Measurements from ENCODE around the gene ENG.
"Not testable (repeated sequence)": the region's sequence is repeated elsewhere in the genome, so short reads cannot be mapped to it uniquely, and the experiment has no call there.

The ENG gene

DNA sequence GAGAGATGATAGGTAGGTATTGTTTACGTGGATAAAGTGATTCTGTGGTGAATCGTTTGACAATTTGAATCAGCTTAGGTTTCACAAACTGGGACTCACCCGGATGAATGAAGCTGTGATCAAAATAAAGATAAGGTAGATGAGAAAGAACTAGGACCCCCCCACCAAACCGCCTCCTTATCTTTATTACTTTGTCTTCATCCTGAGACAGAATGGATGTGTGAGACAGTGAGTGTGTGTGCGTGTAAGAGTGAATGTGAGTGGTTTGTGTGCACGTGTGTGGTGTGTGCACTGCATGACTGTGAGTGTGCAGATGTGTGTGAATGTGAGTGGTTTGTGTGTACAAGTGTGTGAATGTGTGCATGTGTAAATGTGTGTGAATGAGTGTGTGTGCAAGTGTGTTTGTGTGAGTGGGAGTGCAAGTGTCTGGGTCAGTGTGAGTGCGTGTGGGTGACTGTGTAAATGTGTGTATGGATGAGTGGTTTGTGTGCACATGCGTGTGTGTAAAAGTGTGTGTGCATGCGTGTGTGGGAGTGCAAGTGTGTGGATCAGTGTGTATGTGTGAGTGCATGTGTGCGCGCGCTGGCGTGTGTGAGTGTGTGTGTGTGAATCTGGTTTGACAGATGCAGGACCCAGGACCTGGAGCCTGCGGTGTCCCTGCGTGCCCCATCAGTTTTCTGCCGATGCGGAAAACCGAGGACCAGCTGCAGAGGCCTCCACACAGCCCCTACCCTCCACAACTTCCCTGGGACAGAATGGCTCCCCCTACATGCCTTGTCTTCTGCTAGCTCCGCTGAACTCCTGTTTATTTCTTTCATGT is 11.4 kb upstream of the ENG start:
- no peak for DNase-seq (ENCODE audit: low read depth in 2 of 2)

- DNase-seq (ENCODE audit: low read depth in 2 of 2): no peak
Measured at GRCh38 chr9:127863191-127863621, 8.7 kb upstream of the ENG start.

DNA sequence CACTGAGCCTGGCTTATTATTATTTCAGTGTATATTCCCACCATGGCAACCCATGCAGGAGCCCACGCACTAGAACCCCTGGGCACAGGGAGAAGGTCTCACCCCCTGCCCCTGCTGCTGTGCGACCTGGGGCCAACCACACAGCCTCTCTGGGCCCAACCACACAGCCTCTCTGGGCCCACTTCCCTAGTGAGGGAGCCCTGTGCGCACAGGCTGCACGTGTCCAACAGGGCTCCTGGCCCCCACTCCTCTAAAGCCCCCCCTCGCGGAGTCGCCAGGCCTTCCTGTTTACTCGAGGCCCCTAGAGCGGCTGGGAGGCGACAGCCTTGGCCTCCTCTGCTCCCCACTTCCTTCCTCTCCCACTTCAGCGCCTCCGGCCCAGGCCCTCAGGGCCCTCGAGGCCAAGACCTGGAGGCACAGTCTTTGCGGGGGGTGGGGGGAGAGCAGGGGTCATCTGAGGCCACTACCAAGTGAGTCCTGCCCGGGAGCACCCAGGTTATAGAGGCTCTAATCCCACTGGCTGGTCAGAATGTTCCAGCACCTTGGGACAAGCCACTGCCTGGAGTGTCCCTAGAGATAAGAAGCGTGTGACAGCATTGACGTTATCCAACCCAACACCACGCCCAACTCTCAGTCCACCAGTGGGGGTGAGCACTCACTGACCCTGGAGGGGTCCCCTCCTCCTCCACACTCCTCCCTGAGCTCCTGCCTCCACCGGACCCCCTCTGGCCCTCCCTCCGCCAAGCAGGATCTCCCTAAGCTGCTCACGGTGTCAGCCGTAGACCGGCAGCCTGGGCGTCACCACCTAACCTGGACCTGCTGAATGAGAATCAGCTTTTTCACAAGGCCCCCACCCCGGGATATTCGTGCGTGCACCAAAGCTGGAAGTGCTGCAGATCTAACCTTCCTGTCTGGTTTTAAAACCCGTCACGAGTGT is 7.9 kb upstream of the ENG start:
- no peak for DNase-seq (ENCODE audit: low read depth in 2 of 2)

GRCh38 chr9:127860779-127861178 is 6.3 kb upstream of the ENG start:
- DNase-seq (ENCODE audit: low read depth in 2 of 2): no peak

GRCh38 chr9:127860260-127860659 is 5.8 kb upstream of the ENG start:
- DNase-seq (ENCODE audit: low read depth in 2 of 2): no peak

DNA sequence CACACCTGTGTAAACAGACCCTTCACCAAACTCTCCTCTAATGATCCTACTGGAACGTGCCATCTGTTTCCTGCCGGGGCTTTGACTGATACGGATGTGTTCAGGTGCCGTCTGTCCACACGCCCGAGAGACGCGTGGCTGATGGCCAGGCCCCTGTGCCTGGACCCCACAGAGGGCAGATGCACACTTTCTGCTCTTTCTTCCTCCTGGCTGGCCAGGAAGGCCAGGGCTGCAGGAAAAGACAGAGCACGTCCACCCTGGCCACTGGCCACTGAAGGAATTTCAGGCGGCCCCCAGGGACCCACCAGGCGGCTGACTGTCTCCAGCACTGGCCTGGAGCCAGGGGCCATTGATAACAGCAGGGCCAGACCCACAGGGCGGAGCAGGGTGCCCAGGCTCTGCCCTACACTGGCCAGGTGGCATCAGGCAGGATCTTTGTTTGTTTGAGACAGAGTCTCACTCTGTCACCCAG is 3.6 kb upstream of the ENG start:
- DNase-seq (ENCODE audit: low read depth in 2 of 2): no peak

DNA sequence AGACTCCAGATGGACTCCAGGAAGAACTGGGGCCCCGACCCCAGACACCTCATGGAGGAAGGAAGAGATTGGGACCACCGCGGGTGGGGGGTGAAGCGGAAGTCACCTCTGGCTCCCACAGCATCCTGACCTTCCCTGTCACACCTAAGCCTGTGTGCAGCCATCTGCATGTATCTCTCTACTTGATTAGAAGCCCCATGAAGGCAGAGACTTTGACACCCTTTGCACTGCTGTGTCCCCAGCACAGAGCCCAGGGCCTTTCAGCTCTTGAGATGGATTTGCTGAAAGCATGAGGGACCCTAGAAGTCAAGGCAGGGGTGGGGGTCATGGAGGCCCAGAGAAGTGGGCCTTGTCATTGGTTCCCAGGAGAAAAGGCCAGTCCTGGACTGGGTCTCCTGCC is 2.8 kb upstream of the ENG start:
- DNase-seq (ENCODE audit: low read depth in 2 of 2): no peak

DNA sequence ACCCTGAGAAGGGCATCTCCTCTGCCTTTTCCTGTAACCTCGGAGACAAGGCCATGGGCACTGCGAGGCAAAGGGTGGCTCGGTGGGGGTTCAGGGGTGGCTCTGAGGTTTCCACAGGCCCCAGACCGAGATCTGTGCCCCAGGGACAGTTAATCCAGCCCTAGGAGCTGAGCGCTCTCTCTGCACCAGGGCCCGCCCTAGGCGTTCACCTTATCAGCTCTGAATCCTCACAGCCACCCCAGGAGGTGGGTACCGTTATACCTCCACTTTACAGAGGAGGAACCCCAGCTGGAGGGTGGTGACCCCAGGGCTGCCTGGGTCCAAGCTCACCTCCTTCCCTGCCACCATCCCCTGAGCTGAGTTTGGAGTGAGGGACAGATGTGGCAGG is 2.3 kb upstream of the ENG start:
- DNase-seq (ENCODE audit: low read depth in 2 of 2): no peak

DNA sequence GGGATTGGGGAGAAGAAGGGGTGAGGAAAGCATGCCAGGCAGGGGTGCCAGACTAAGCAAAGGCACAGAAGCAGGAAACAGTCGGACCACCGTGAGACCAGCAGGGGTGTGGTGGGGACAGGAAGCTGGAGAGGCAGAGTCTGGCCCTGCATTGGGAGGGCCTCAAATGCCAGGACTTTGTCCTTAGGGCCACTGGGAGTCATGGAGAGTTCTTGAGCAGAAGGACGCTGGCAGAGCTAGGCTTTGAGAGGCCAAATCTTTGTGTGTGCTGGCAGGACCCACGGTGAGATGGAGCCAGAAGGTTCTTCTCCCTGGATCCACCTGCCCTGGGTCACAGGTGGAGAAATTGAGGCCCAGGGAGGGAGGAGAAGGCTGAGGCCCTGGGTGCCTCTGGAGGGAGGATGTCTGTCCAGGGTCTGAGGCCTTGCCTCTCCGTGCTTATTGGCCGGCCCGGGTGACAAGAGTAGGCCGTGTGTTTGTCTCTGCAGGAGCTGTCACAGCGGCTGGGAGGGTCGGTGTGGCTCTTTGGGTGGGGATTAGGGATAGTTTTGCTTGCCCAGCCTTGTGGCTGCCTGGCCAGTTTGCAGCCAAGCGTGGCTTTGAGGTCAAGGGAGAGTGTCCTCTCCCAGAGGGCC is 1.8 kb upstream of the ENG start:
- no peak for DNase-seq (ENCODE audit: low read depth in 2 of 2)

GRCh38 chr9:127855522-127855921 is 1.1 kb upstream of the ENG start:
- DNase-seq (ENCODE audit: low read depth in 2 of 2): no peak

DNA sequence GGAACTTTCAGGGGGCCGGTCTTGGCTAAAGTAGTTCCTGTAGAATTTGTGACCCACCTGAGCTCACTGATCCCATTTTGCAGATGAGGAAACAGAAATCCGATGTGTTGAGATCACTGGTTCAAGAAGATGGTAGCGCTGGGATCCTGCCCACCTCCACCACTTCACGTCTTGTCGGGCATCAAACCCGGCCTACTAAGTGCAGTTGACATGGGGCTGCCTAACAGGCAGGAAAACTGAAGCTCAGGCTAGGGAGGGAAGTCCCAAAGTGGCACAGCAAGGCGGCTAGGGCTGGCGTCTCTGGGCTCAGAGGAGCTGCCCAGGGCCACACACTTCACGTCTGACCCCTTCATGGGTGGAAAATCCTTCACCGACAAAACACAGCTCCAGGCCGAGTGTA is 502 bp upstream of the ENG start:
- no peak for DNase-seq (ENCODE audit: low read depth in 2 of 2)

- DNase-seq (ENCODE audit: low read depth in 2 of 2): no peak
Measured at GRCh38 chr9:127853312-127854183, 910 bp downstream of the ENG start.

DNA sequence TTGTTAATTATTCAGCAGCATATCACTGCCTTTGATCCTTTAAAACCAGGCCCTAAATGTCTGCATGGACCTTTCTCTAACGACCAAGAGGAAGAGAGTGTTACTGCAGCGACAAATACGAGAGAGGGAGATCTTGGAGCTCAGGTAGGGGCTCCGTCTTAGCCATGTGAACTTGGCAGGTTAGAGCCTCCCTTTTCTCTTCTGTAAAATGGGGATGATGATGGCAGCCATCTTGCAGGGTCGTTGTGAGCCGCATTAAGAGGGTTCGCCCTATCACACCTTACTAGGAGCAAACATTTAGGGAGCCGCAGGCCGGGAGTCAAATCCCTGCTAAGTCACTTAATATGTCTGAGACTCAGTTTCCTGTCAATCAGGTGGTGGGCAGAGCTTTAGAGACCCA is 1.6 kb downstream of the ENG start:
- DNase-seq (ENCODE audit: low read depth in 2 of 2): no peak

- DNase-seq (ENCODE audit: low read depth in 2 of 2): no peak
Measured at GRCh38 chr9:127850286-127850830, 4.1 kb downstream of the ENG start.

- DNase-seq (ENCODE audit: low read depth in 2 of 2): no peak
Measured at GRCh38 chr9:127848756-127849504, 5.5 kb downstream of the ENG start.

DNA sequence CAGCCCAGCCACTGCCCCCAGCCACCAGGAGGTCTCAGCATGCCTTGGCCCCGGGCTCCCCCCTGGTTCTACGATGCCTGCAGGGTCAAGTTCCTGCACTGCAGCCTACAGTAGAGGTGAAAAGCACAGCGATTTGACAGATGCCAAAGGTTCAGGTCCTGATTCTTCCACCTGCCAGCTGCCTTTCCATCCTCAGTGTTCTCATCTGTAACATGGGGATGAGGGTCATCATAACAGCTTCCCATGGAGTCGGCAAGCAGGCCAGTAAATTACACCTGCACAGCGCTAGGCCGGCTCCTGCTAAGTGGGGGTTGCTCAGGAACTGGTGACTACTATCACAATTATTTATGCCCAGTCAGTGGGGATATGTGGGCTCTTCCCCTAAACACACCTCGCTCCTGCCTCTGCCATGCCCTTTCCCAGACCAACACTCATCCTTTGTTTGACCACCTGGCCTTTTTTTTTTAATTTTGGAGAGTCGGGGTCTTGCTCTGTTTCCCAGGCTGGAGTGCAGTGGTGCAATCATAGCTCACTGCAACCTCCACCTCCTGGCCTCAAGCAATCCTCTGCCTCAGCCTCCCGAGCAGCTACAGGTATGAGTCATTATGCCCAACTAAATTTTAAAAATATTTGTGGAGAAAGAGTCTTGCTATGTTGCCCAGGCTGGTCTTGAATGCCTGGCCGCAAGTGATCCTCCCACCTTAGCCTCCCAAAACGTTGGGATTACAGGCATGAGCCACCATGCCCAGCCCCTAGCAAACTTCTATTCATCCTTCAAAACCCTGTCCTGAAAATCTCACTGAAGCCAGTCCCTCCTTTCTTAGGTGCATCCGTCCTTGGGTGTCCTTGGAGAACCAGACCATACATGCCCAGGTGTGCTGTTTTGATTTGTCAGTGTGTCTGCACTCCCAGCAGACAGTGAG is 6.4 kb downstream of the ENG start:
- no peak for DNase-seq (ENCODE audit: low read depth in 2 of 2)

DNA sequence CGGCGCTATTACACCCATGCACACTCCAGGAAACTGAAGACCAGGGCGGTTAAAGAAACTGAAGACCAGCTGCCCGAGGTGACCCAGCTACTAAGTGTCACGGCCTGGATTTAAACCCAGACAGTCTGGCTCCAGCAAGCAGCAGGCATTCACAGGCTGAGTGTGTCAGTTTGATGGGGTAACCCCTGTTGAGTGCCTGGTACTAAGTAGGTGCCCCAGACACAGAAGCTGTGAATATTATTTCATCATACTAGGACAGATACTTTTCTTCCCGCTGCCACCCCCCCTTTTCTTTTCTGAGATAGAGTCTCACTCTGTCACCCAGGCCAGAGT is 7.3 kb downstream of the ENG start:
- no peak for DNase-seq (ENCODE audit: low read depth in 2 of 2)

GRCh38 chr9:127846443-127847177 is 7.8 kb downstream of the ENG start:
- DNase-seq (ENCODE audit: low read depth in 2 of 2): no peak

DNA sequence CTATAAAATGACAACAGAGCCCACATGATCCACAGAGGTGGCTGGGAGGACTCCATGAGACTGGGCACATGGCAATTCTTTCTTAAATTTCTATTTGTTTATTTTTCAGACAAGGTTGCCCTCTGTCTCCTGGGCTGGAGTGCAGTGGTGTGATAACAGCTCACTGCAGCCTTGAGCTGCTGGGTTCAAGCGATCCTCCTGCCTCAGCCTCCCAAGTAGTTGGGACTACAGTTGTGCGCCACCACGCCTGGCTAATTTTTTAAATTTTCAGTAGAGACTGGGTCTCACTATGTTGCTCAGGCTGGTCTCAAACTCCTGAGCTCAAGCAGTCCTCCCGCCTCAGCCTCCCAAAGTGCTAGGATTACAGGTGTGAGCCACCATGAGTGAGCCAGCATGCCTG is 8.8 kb downstream of the ENG start:
- DNase-seq (ENCODE audit: low read depth in 2 of 2): not testable (repeated sequence)

Measured in activated CD4-positive, alpha-beta T cell treated with anti-CD3 and anti-CD28 coated beads for 24 hours (primary cell).